Measurements from ENCODE around the gene SLC25A4.

The SLC25A4 gene

DNA sequence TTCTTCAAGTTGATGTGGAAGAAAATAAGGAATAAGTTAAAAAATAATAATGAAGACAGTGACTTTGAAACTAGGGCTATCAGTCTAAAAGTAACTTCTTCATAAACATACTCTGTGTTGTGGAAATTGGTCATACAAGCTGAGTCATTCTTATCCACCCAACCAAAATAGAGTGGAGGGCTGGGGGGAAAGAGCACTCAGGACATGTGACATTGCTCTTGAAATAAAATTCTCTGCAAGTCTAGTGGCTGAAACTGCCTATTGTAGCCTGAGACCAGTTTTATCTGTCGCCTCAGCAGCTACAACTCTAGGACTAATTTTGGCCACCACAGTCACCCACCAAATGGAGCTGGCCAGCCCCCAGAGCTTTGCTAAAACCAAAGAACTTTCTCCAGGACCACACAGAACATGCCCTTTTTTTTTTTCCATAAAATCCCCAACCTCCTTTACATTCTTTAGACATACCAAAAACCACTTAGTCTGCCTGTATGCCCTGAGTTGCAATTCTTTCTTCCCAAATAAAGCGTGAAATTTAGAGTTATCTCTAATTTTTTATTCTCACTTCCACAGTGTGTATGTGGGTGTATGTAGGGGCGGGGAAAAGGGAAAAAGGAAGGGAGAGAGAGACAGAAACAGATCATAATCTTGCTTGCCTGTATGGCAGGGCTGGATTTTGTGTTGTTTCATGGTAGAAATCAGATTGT is 23.0 kb upstream of the SLC25A4 start:
- no peak overlapping the region for H3K4me3 ChIP-seq (ENCODE audit: low read depth, low read length)
- no peaks in the 10 kb centered on the region for H3K9me3 ChIP-seq (ENCODE audit: control insufficient read depth, insufficient read depth, low read depth, low read length)
- H3K4me1 ChIP-seq (ENCODE audit: control insufficient read depth, insufficient read depth, low read length), result peaks cover 6% of the 10 kb centered on the region
- H3K27ac ChIP-seq (ENCODE audit: extremely low read depth, low read depth, low read length), result no peak overlapping the region
- CTCF ChIA-PET, result interaction anchor here (0.7 kb wide), 1 partner anchor 17 kb away, joined by 3 read pairs; no protein-coding TSS in a partner anchor
- POLR2A ChIA-PET, result no interaction called here
- TF ChIP-seq ZNF623 (tag by site-specific recombination; IDR thresholded peaks at IDR 0.05) (no peak), KLF1 (tag by site-specific recombination; IDR thresholded peaks at IDR 0.05) (no peak), ZFHX2 (tag by site-specific recombination; conservative IDR thresholded peaks at IDR 0.05) (peak; percentile 52), EGR2 (tag by site-specific recombination; IDR thresholded peaks at IDR 0.05; ENCODE audit: low read depth) (peak; percentile 40; the same call in 1 of the 2 replicates), ZNF335 (tag by site-specific recombination; conservative IDR thresholded peaks at IDR 0.05) (0 out of 2 replicates have a peak, but pooled peaks have one; percentile 22), ZNF660 (tag by site-specific recombination; IDR thresholded peaks at IDR 0.05) (peak; percentile 30; the same call in 1 of the 2 replicates)
- TF ChIP-seq, protein P1, sequence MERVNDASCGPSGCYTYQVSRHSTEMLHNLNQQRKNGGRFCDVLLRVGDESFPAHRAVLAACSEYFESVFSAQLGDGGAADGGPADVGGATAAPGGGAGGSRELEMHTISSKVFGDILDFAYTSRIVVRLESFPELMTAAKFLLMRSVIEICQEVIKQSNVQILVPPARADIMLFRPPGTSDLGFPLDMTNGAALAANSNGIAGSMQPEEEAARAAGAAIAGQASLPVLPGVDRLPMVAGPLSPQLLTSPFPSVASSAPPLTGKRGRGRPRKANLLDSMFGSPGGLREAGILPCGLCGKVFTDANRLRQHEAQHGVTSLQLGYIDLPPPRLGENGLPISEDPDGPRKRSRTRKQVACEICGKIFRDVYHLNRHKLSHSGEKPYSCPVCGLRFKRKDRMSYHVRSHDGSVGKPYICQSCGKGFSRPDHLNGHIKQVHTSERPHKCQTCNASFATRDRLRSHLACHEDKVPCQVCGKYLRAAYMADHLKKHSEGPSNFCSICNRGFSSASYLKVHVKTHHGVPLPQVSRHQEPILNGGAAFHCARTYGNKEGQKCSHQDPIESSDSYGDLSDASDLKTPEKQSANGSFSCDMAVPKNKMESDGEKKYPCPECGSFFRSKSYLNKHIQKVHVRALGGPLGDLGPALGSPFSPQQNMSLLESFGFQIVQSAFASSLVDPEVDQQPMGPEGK (tag by site-specific recombination; IDR thresholded peaks at IDR 0.05), result 0 out of 2 replicates have a peak, but pooled peaks have one; percentile 28
- TF ChIP-seq, protein P2, sequence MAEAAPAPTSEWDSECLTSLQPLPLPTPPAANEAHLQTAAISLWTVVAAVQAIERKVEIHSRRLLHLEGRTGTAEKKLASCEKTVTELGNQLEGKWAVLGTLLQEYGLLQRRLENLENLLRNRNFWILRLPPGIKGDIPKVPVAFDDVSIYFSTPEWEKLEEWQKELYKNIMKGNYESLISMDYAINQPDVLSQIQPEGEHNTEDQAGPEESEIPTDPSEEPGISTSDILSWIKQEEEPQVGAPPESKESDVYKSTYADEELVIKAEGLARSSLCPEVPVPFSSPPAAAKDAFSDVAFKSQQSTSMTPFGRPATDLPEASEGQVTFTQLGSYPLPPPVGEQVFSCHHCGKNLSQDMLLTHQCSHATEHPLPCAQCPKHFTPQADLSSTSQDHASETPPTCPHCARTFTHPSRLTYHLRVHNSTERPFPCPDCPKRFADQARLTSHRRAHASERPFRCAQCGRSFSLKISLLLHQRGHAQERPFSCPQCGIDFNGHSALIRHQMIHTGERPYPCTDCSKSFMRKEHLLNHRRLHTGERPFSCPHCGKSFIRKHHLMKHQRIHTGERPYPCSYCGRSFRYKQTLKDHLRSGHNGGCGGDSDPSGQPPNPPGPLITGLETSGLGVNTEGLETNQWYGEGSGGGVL (tag by site-specific recombination; IDR thresholded peaks at IDR 0.05), result peak; percentile 22; the same call in 1 of the 2 replicates
- no peaks in the 10 kb centered on the region for H3K36me3 ChIP-seq (ENCODE audit: control insufficient read depth in 2 of 2, insufficient read depth in 1 of 2, low read length in 2 of 2)

DNA sequence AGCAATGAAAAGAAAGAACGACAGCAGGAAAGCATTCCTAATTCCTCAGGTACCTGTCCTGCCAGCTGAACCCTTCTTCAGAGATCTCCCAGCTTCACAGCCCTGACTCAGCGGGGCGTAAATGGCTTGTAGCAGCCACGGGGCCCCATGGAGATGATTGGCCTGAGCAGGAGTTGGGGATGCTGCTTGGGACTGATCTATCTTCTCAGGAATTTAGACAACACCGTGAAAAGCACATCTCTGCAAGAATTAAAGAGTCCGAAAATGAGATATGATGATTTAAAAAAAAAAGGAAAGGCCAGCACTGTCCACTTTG is 22.5 kb upstream of the SLC25A4 start:
- H3K4me1 ChIP-seq (ENCODE audit: control insufficient read depth, insufficient read depth, low read length), result peaks cover 6% of the 10 kb centered on the region
- TF ChIP-seq BCL11A (tag by site-specific recombination; IDR thresholded peaks at IDR 0.05; ENCODE audit: low read depth) (no peak), BCL11B (tag by site-specific recombination; IDR thresholded peaks at IDR 0.05; ENCODE audit: low read depth) (no peak), ZNF473 (tag by site-specific recombination; IDR thresholded peaks at IDR 0.05) (no peak), ZNF48 (tag by site-specific recombination; IDR thresholded peaks at IDR 0.05) (no peak), ZNF768 (tag by site-specific recombination; IDR thresholded peaks at IDR 0.05) (no peak), TCF7L2 (IDR thresholded peaks at IDR 0.05; ENCODE audit: borderline replicate concordance, low read depth, low read length) (no peak)
- TF ChIP-seq, protein P3, sequence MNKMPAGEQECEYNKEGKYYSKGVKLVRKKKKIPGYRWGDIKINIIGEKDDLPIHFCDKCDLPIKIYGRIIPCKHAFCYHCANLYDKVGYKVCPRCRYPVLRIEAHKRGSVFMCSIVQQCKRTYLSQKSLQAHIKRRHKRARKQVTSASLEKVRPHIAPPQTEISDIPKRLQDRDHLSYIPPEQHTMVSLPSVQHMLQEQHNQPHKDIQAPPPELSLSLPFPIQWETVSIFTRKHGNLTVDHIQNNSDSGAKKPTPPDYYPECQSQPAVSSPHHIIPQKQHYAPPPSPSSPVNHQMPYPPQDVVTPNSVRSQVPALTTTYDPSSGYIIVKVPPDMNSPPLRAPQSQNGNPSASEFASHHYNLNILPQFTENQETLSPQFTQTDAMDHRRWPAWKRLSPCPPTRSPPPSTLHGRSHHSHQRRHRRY (tag by site-specific recombination; IDR thresholded peaks at IDR 0.05), result no peak
- TF ChIP-seq, protein P4, sequence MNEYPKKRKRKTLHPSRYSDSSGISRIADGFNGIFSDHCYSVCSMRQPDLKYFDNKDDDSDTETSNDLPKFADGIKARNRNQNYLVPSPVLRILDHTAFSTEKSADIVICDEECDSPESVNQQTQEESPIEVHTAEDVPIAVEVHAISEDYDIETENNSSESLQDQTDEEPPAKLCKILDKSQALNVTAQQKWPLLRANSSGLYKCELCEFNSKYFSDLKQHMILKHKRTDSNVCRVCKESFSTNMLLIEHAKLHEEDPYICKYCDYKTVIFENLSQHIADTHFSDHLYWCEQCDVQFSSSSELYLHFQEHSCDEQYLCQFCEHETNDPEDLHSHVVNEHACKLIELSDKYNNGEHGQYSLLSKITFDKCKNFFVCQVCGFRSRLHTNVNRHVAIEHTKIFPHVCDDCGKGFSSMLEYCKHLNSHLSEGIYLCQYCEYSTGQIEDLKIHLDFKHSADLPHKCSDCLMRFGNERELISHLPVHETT (tag by site-specific recombination; IDR thresholded peaks at IDR 0.05), result no peak
- ChIA-PET CTCF (no interaction called here), POLR2A (no interaction called here)
- no peaks in the 10 kb centered on the region for H3K9me3 ChIP-seq (ENCODE audit: control insufficient read depth, insufficient read depth, low read depth, low read length)
- no peaks in the 10 kb centered on the region for H3K36me3 ChIP-seq (ENCODE audit: control insufficient read depth in 2 of 2, insufficient read depth in 1 of 2, low read length in 2 of 2)
- no peak overlapping the region for H3K27ac ChIP-seq (ENCODE audit: extremely low read depth, low read depth, low read length)
- no peak overlapping the region for H3K4me3 ChIP-seq (ENCODE audit: low read depth, low read length)
